ENCODE data around the gene OR4C45.
"Not testable (repeated sequence)": the region's sequence is repeated elsewhere in the genome, so short reads cannot be mapped to it uniquely, and the experiment has no call there.

The OR4C45 gene

DNA sequence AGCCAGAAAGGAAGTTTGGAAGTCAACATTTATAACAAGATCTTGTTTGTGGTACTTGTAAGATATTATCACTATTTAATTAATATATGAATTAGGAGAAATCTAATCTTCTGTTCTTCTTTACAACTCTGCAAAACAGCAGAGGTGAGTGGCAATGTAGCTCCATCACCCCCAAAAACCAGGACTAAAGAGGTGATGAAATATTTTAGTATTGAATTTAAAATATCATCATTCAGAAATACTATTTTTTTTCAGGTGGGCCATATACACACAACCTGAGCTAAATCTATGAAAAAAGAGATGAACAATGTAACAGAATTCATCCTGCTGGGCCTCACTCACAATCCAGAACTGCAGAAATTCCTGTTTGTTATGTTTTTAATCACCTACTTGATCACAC, at the start of gene OR4C45:
TSS of gene OR4C45 (plus strand) at position 301 of the 400 bp plus-strand sequence.
- no peak for DNase-seq (ENCODE audit: low read depth, low spot score)

GRCh38 chr11:49995565-49995964, 37.1 kb upstream of the OR4C45 start:
- no peak for DNase-seq (ENCODE audit: low read depth, low spot score)

- no peak for DNase-seq (ENCODE audit: low read depth, low spot score)
Measured at GRCh38 chr11:50030193-50030592, 2.5 kb upstream of the OR4C45 start.

DNA sequence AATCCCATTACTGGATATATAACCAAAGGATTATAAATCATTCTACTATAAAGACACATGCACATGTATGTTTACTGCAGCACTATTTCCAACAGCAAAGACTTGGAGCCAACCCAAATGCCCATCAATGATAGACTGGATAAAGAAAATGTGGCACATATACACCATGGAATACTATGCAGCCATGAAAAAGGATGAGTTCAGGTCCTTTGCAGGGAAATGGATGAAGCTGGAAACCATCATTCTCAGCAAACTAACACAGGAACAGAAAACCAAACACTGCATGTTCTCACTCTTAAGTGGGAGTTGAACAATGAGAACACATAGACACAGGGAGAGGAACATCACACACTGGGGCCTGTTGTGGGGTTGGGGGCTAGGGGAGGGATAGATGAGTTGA, 3.6 kb downstream of the OR4C45 start:
- not testable (repeated sequence) for DNase-seq (ENCODE audit: low read depth, low spot score)

GRCh38 chr11:50037251-50037650, 4.6 kb downstream of the OR4C45 start:
- no peak for DNase-seq (ENCODE audit: low read depth, low spot score)

GRCh38 chr11:50044647-50045046, 12.0 kb downstream of the OR4C45 start:
- no peak for DNase-seq (ENCODE audit: low read depth, low spot score)

GRCh38 chr11:50063056-50063455, 30.4 kb downstream of the OR4C45 start:
- not testable (repeated sequence) for DNase-seq (ENCODE audit: low read depth, low spot score)

DNA sequence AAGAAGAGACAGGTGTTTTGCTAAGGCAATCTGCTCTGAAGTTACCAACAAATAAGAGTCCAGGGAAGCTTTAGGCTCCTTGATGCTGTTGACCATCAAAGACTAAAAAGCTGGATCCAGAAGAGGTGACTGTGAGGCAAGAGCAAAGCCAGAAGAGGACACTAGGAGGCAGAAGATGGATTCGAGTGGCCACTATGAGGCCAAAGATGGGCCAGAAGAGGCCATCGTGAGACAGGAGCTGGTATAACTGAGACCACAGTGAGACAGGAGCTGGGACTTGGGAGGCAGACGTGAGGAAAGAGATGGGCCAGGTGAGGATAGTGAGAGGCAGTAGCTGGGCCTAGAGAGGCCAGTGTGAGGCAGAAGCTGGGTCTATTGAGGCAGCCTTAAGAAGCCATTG, 37.7 kb downstream of the OR4C45 start:
- DNase-seq (ENCODE audit: low read depth, low spot score) = no peak

DNA sequence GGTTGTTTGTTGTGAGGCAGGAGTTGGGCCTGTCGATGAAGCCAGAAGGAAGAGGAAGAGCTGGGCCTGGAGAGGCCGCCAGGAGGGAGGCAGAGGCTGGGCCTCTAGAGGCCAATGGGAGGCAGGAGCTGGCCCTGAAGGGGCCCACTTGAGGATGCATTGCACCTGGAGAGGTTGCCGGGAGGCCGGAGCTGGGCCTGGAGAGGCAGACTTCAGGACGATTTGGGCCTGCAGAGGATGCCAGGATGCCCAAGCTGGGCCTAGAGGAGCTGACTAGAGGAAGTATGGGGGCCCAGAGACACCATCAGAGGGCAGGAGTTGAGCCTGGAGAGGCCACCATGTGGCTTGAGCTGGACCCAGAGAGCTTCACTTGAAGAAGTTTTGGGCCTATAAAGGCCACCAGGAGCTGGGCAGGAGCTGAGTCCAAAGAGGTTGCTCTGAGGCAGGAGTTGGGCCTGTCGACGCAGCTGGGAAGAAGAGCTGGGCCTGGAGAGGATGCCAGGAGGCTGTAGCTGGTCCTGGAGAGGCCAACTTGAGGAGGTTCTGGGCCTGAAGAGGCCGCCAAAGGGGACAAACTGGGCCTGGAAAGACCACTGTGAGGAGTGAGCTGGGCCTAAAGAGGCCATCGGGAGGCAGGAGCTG, 39.0 kb downstream of the OR4C45 start:
- DNase-seq (ENCODE audit: low read depth, low spot score) = no peak

GRCh38 chr11:50072226-50073112, 39.8 kb downstream of the OR4C45 start:
- DNase-seq (ENCODE audit: low read depth, low spot score) = no peak

- DNase-seq (ENCODE audit: low read depth, low spot score) = no peak
Measured at GRCh38 chr11:50073113-50074105, 40.7 kb downstream of the OR4C45 start.

DNA sequence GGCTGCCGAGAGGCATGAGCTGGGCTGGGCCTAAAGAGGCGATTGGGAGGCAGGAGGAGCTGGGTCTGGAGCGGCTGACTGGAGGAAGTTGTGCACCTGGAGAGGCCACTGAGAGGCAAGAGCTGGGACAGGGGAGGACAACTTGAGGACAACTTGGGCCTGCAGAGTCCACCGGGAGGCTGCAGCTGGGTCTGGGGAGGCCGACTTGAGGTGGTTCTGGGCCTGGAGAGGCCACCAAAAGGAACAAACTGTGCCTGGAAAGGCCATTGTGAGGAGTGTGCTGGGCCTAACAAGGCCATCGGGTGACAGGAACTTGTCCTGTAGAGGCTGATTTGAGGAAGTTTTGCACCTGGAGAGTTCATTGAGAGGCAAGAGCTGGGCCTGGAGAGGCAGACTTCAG, 41.5 kb downstream of the OR4C45 start:
- DNase-seq (ENCODE audit: low read depth, low spot score) = no peak

DNA sequence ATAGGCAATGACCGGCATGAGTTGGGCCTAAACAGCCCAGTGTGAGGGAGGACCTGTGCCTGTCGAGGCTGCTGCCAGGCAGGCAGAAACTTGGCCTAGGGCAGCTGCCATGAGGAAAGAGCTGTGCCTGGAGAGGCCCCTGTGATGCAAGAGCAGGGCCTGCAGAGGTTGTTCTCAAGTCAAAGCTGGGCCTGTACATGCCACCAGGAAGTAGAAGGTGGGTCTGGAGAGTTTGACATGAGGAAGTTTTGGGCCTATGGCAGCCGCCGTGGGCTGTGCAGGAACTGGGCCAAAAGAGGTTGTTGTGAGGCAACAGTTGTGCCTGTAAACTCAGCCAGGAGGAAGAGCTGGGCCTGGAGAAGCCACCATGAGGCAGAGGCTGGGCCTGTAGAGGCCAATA, 43.2 kb downstream of the OR4C45 start:
- no peak for DNase-seq (ENCODE audit: low read depth, low spot score)

DNA sequence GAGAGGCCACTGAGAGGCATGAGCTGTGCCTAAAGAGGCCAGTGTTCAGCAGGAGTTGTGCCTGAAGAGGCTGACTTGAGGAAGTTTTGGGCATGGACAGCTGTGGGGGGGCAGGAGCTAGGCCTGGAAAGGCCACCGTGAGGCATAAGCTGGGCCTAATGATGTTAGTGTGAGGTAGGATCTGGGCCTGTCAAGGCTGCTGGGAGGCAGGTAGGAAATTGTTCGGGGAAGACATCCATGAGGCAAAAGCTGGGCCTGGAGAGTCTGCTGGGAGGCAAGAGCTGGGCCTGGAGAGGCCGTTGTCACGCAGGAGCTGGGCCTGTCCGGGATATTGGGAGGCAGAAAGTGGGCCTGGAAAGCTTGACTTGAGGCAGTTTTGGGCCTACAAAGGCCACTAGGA, 44.9 kb downstream of the OR4C45 start:
- no peak for DNase-seq (ENCODE audit: low read depth, low spot score)

GRCh38 chr11:50078001-50078400, 45.3 kb downstream of the OR4C45 start:
- DNase-seq (ENCODE audit: low read depth, low spot score) = no peak

- DNase-seq (ENCODE audit: low read depth, low spot score) = not testable (repeated sequence)
Measured at GRCh38 chr11:50078946-50079345, 46.3 kb downstream of the OR4C45 start.

DNA sequence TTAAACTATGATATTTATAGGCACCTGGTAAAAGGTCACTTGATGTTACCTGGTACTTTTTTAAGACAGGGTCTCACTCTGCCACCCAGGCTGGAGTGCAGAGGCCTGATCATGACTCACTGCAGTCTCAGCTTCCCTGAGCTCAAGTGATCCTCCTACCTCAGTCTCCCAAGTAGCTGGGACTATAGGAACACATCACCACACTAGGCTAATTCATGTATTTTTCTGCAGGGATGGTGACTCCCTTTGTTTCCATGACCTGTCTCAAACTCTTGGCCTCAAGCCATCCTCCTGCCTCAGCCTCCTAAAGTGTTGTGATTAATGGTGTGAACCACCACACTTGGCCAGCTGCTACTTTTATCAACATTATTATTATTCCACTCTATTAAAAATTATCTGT, 47.6 kb downstream of the OR4C45 start:
- DNase-seq (ENCODE audit: low read depth, low spot score) = no peak
